D721Med (cell line): Measurements from ENCODE around the gene NHLH1.

ENCODE experiments used
- DNase-seq: peaks from one replicate; pipeline ENCODE4 v3.0.0; 2011; ENCODE audit warnings: low spot score; ENCODE audit not compliant: insufficient read length
- FAIRE-seq: peaks from 2 replicates; lab custom pipeline; 2011; peaks lifted over from hg19 to GRCh38; lab: Jason Lieb, UNC
- TF ChIP-seq, protein P1 (sequence below): IDR thresholded peaks from 2 replicates; pipeline ENCODE4 v1.5.1; 2012; ENCODE audit warnings: mild to moderate bottlenecking, control low read depth; ENCODE audit not compliant: insufficient read depth; ENCODE audit errors: missing control alignments

Gene NHLH1

GRCh38 chr1:160412028-160412362, 45.1 kb downstream of the NHLH1 start:
- DNase-seq (no peak), FAIRE-seq (peak; percentile 6)
- TF ChIP-seq, protein P1, sequence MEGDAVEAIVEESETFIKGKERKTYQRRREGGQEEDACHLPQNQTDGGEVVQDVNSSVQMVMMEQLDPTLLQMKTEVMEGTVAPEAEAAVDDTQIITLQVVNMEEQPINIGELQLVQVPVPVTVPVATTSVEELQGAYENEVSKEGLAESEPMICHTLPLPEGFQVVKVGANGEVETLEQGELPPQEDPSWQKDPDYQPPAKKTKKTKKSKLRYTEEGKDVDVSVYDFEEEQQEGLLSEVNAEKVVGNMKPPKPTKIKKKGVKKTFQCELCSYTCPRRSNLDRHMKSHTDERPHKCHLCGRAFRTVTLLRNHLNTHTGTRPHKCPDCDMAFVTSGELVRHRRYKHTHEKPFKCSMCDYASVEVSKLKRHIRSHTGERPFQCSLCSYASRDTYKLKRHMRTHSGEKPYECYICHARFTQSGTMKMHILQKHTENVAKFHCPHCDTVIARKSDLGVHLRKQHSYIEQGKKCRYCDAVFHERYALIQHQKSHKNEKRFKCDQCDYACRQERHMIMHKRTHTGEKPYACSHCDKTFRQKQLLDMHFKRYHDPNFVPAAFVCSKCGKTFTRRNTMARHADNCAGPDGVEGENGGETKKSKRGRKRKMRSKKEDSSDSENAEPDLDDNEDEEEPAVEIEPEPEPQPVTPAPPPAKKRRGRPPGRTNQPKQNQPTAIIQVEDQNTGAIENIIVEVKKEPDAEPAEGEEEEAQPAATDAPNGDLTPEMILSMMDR, result no peak

GRCh38 chr1:160413716-160414115, 46.8 kb downstream of the NHLH1 start:
- FAIRE-seq (no peak), DNase-seq (no peak)
- TF ChIP-seq, protein P1, result no peak

DNA sequence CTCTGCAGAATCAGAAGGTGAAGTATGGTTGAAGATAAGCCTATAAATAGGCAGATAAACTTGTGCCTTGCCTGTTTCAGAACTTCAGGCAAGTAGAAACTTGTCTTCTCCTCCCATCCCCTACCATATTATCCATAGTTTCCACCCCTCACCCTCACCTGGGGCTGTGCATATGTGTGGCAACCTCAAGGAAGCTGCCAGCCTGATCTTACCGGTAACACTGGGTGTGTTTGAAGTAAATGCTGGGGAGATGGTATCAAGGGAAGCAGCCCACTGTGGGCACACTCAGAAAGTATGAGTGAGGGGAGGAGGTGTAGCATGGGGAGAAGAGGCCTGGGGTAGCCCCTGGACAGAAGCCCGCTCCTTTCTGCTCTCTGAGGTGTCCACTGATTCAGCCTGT, 48.0 kb downstream of the NHLH1 start:
- TF ChIP-seq, protein P1, result no peak
- DNase-seq, result no peak
- no peak for FAIRE-seq

DNA sequence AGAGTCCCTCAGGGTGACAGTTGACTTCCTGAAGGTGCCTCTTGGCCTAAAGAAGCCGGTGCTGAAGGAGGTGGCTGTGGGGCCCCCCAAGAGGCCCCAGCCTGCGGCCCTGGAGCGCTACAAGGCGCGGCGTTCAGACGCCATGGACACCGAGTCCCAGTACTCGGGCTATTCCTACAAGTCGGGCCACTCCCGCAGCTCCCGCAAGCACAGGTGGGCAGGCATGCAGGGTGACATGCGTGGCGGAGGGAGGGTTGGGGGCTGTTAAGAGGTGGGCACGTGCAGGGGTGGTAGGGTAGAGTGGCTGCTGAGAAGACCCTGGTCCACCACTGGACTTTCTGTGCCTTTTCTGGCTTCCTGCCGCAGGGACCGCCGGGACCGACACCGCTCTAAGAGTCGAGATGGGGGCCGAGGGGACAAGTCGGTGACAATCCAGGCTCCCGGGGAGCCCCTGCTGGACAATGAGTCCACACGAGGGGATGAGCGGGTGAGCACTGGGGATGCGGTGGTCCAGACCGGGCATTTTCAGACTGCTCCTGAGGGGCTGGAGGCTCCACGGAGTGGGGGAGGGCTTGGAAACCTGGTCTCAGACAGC, 48.9 kb downstream of the NHLH1 start:
- FAIRE-seq, result no peak
- DNase-seq, result no peak
- TF ChIP-seq, protein P1, result no peak

- DNase-seq, result peak; percentile 28
- FAIRE-seq, result no peak
- TF ChIP-seq, protein P1, result peak; percentile 58
Observed at GRCh38 chr1:160416369-160416768, 49.5 kb downstream of the NHLH1 start.

DNA sequence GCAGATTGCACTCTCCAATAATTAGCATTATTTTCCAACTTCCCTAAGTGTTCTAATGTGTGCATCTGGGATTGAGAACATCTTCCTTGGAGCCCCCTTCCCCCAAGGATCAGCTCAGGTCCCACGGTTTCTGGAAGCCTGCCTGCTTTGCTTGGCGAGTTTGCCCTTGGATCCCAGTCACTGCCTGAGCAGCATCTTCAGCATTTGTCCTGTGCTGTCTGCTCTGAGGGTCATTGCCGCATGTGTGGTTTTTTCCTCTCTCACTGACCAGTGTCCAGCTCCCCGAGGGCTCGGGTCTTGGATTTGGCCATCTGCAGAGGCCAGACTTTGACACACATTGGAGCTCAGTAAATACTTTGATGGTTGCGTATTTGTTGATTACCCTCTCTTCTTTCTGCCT, 51.6 kb downstream of the NHLH1 start:
- TF ChIP-seq, protein P1, result no peak
- FAIRE-seq, result no peak
- no peak for DNase-seq

DNA sequence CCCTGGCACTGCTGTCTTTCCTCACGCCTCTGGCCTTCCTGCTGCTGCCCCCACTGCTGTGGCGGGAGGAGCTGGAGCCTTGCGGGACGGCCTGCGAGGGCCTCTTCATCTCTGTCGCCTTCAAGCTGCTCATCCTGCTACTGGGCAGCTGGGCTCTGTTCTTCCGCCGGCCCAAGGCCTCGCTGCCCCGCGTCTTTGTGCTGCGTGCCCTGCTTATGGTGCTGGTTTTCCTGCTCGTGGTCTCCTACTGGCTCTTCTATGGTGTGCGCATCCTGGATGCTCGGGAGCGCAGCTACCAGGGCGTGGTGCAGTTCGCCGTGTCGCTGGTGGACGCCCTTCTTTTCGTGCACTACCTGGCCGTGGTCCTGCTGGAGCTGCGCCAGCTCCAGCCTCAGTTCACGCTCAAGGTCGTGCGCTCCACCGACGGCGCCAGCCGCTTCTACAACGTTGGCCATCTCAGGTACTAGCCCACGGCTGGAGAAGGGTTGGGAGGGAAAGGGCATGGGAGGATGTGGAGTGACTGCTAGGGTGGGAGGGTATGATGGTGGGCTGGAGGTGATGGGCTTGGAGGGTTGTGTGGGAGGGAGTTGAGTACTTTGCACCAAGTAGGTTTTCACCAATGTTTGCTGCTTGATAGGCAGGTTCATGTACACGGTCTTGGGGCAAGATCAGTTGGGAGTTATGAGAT, 52.4 kb downstream of the NHLH1 start:
- no peak for FAIRE-seq
- TF ChIP-seq, protein P1, result no peak
- peak; percentile 6 for DNase-seq
